Liver (tissue), 9 donors: ENCODE data around the gene TMEM14A. TPM values are rescaled to one million over a fixed set of nuclear protein-coding genes. Genes with fewer than 3 reads are reported as not detected.

ENCODE experiments used
- DNase-seq: peaks from one replicate; pipeline ENCODE4 v3.0.0-alpha.2; 2017; ENCODE audit warnings: low spot score
- H3K27ac ChIP-seq, 2 donors: one replicate each; pipeline ENCODE4 v1.7.0; 2013; ENCODE audit warnings: inconsistent platforms in 2 of 2, low read length in 2 of 2, control low read depth in 1 of 2, low read depth in 1 of 2, mild to moderate bottlenecking in 1 of 2
- H3K27me3 ChIP-seq, 4 donors: one replicate each; pipeline versions ENCODE4 v1.6.1 to v1.7.0; 2013; ENCODE audit warnings: low read length in 3 of 4, inconsistent platforms in 1 of 4, mild to moderate bottlenecking in 1 of 4, moderate library complexity in 1 of 4; ENCODE audit not compliant: control insufficient read depth in 4 of 4, insufficient read depth in 4 of 4
- H3K36me3 ChIP-seq, 4 donors: one replicate each; pipeline versions ENCODE4 v1.6.1 to v1.7.0; 2013; ENCODE audit warnings: low read length in 3 of 4, mild to moderate bottlenecking in 3 of 4, low read depth in 1 of 4, moderate library complexity in 1 of 4; ENCODE audit not compliant: control insufficient read depth in 4 of 4, insufficient read depth in 3 of 4
- H3K4me1 ChIP-seq, 4 donors: one replicate each; pipeline versions ENCODE4 v1.6.1 to v1.7.0; 2013; ENCODE audit warnings: low read length in 3 of 4, mild to moderate bottlenecking in 3 of 4, moderate library complexity in 1 of 4; ENCODE audit not compliant: control insufficient read depth in 4 of 4, insufficient read depth in 4 of 4
- H3K4me3 ChIP-seq, 3 donors: one replicate each; pipeline versions ENCODE4 v1.6.1 to v1.7.0; 2013; ENCODE audit warnings: low read length in 3 of 3, control low read depth in 1 of 3, low read depth in 1 of 3, mild to moderate bottlenecking in 1 of 3
- H3K9ac ChIP-seq, 2 donors: one replicate each; pipeline ENCODE4 v1.7.0; 2013; ENCODE audit warnings: low read length in 2 of 2, mild to moderate bottlenecking in 2 of 2, moderate library complexity in 2 of 2, control low read depth in 1 of 2, low read depth in 1 of 2
- H3K9me3 ChIP-seq, 4 donors: one replicate each; pipeline versions ENCODE4 v1.6.1 to v1.7.0; 2013; ENCODE audit warnings: low read length in 3 of 4; ENCODE audit not compliant: control insufficient read depth in 4 of 4
- CTCF ChIP-seq: fragments of 150-350 bp; IDR thresholded peaks from 2 replicates; pipeline ENCODE4 v1.5.1; 2017; ENCODE audit warnings: improper control_type of control experiment, low read depth, low read length; ENCODE audit not compliant: missing input control
- EGR1 ChIP-seq, 2 donors: IDR thresholded peaks; 2 replicates each; pipeline ENCODE4 v1.6.1; 2016 to 2018; ENCODE audit warnings: antibody characterized with exemption in 2 of 2, low read depth in 2 of 2
- FOXA1 ChIP-seq: IDR thresholded peaks from 2 replicates; pipeline ENCODE4 v1.6.1; 2016; ENCODE audit warnings: antibody characterized with exemption
- FOXA2 ChIP-seq: IDR thresholded peaks from 2 replicates; pipeline ENCODE4 v1.6.1; 2016; ENCODE audit warnings: antibody characterized with exemption
- GABPA ChIP-seq, 2 donors: IDR thresholded peaks in 1 of 2; conservative IDR thresholded peaks in 1 of 2; 2 replicates each; pipeline ENCODE4 v1.6.1; 2016; ENCODE audit warnings: antibody characterized with exemption in 2 of 2, mild to moderate bottlenecking in 1 of 2, moderate library complexity in 1 of 2
- HNF4A ChIP-seq, 2 donors: conservative IDR thresholded peaks; 2 replicates each; pipeline ENCODE4 v1.6.1; 2016; ENCODE audit warnings: antibody characterized with exemption in 2 of 2, mild to moderate bottlenecking in 2 of 2
- HNF4G ChIP-seq: IDR thresholded peaks from 2 replicates; pipeline ENCODE4 v1.6.1; 2016; ENCODE audit warnings: antibody characterized with exemption
- MAX ChIP-seq: IDR thresholded peaks from 2 replicates; pipeline ENCODE4 v1.6.1; 2016; ENCODE audit warnings: antibody characterized with exemption
- NR2F2 ChIP-seq: IDR thresholded peaks from 2 replicates; pipeline ENCODE4 v1.6.1; 2016; ENCODE audit warnings: antibody characterized with exemption
- RAD21 ChIP-seq, 2 donors: IDR thresholded peaks; 2 replicates each; pipeline ENCODE4 v1.6.1; 2016; ENCODE audit warnings: antibody characterized with exemption in 2 of 2, mild to moderate bottlenecking in 2 of 2
- REST ChIP-seq: IDR thresholded peaks from 2 replicates; pipeline ENCODE4 v1.6.1; 2016; ENCODE audit warnings: antibody characterized with exemption, mild to moderate bottlenecking
- RXRA ChIP-seq, 2 donors: IDR thresholded peaks; 2 replicates each; pipeline ENCODE4 v1.6.1; 2017 to 2018; ENCODE audit warnings: antibody characterized with exemption in 2 of 2, mild to moderate bottlenecking in 1 of 2
- SP1 ChIP-seq: IDR thresholded peaks from 2 replicates; pipeline ENCODE4 v1.6.1; 2018; ENCODE audit warnings: antibody characterized with exemption, mild to moderate bottlenecking
- TAF1 ChIP-seq: conservative IDR thresholded peaks from 2 replicates; pipeline ENCODE4 v1.6.1; 2016; ENCODE audit warnings: antibody characterized with exemption, mild to moderate bottlenecking
- YY1 ChIP-seq: IDR thresholded peaks from 2 replicates; pipeline ENCODE4 v1.6.1; 2016; ENCODE audit warnings: antibody characterized with exemption, mild to moderate bottlenecking
- WGBS: extraction: QIAGEN DNeasy Blood & Tissue Kit; methylation state at CpG from one replicate; pipeline ENCODE4 v1.1.7; 2013; 5-methylcytosine and 5-hydroxymethylcytosine counted together
- polyA plus RNA-seq, 2 donors: library from polyadenylated mRNA; stranded (reverse) in 1 of 2; unstranded in 1 of 2; fragments of 200-250 nt in 1 of 2; fragments of >200 nt in 1 of 2; fragmentation: Nextera tagmentation in 1 of 2; extraction: Ambion mirVana in 1 of 2; gene quantifications; one replicate each; pipeline versions ENCODE4 v1.2.1 to v1.2.3, GENCODE V29; 2013 to 2015
- total RNA-seq, 2 donors: library from RNA; depleted of rRNA; stranded (reverse); fragments of >200 nt; gene quantifications; one replicate each; pipeline ENCODE4 v1.2.3, GENCODE V29; 2014
- donor health status: healthy.
- donor health status: healthy.
- donor health status: healthy.
- donor health status: healthy.
- donor health status: healthy.

Gene TMEM14A
- total and polyA plus RNA-seq, 4 donors: 15.6 to 63.6 (median 22.9) TPM

GRCh38 chr6:52639493-52639892, 31.4 kb upstream of the TMEM14A start:
- Histone ChIP-seq H3K27ac (no peak overlapping the region), H3K9me3 (no peaks in the 10 kb centered on the region), H3K4me3 (no peak overlapping the region), H3K4me1 (no peaks in the 10 kb centered on the region), H3K36me3 (no peaks in the 10 kb centered on the region), H3K27me3 (no peaks in the 10 kb centered on the region), H3K9ac (no peak overlapping the region)
- 95% methylated on average over 2 of the region's 2 CpGs for WGBS
- DNase-seq: no peak
- no peak for TF ChIP-seq RAD21 (IDR thresholded peaks at IDR 0.05)
- TF ChIP-seq YY1: no peak
- no peak for TF ChIP-seq HNF4A (conservative IDR thresholded peaks at IDR 0.05)
- no peak for TF ChIP-seq MAX
- TF ChIP-seq TAF1: no peak
- no peak for TF ChIP-seq FOXA2

- Histone ChIP-seq H3K27me3 (no peaks in the 10 kb centered on the region), H3K27ac (no peak overlapping the region), H3K4me3 (no peak overlapping the region), H3K36me3 (no peaks in the 10 kb centered on the region), H3K4me1 (no peaks in the 10 kb centered on the region), H3K9ac (no peak overlapping the region), H3K9me3 (no peaks in the 10 kb centered on the region)
- TF ChIP-seq HNF4A (conservative IDR thresholded peaks at IDR 0.05): no peak
- TF ChIP-seq NR2F2: no peak
- no peak for TF ChIP-seq SP1
- no peak for TF ChIP-seq FOXA2
- TF ChIP-seq CTCF: no peak
- no peak for TF ChIP-seq YY1
- no peak for TF ChIP-seq REST
- no peak for TF ChIP-seq FOXA1
- no peak for TF ChIP-seq MAX
- 65% methylated on average over 11 of the region's 11 CpGs for WGBS
- DNase-seq: no peak
Observed at GRCh38 chr6:52640170-52640569, 30.7 kb upstream of the TMEM14A start.

GRCh38 chr6:52640916-52641315, 30.0 kb upstream of the TMEM14A start:
- Histone ChIP-seq H3K9me3 (no peaks in the 10 kb centered on the region), H3K27me3 (no peaks in the 10 kb centered on the region), H3K4me1 (no peaks in the 10 kb centered on the region), H3K4me3 (no peak overlapping the region), H3K27ac (no peak overlapping the region), H3K9ac (no peak overlapping the region), H3K36me3 (no peaks in the 10 kb centered on the region)
- no peak for DNase-seq
- WGBS: 92% methylated on average over 5 of the region's 5 CpGs
- TF ChIP-seq TAF1: no peak
- TF ChIP-seq RXRA (IDR thresholded peaks at IDR 0.05): no peak
- TF ChIP-seq NR2F2: no peak
- TF ChIP-seq FOXA2: no peak
- TF ChIP-seq HNF4A (conservative IDR thresholded peaks at IDR 0.05): no peak
- no peak for TF ChIP-seq MAX
- no peak for TF ChIP-seq FOXA1
- no peak for TF ChIP-seq RAD21 (IDR thresholded peaks at IDR 0.05)
- TF ChIP-seq HNF4G: no peak
- TF ChIP-seq REST: no peak
- TF ChIP-seq EGR1 (IDR thresholded peaks at IDR 0.05; ENCODE audit: low read depth in 2 of 2): no peak
- TF ChIP-seq YY1: no peak
- no peak for TF ChIP-seq GABPA (IDR thresholded peaks at IDR 0.05 in 1 of 2, conservative IDR thresholded peaks at IDR 0.05 in 1 of 2)
